Astrocyte (in vitro differentiated cells and primary cell): ENCODE data around the gene RETREG3. TPM values are rescaled to one million over a fixed set of nuclear protein-coding genes. Genes with fewer than 3 reads are reported as not detected.

Source experiments
- DNase-seq: peaks from one replicate; pipeline ENCODE4 v3.0.0-alpha.2; 2010; ENCODE audit warnings: low read depth
- FAIRE-seq: peaks from 2 replicates; lab custom pipeline; 2011; peaks lifted over from hg19 to GRCh38; lab: Jason Lieb, UNC
- H2AFZ ChIP-seq: 2 replicates; pipeline ENCODE4 v1.6.0; 2012; ENCODE audit warnings: low read depth, low read length, inconsistent platforms
- H3K27ac ChIP-seq: 2 replicates; pipeline ENCODE4 v1.5.1; 2011; ENCODE audit warnings: low read depth, low read length, inconsistent platforms
- H3K27me3 ChIP-seq: 2 replicates; pipeline ENCODE4 v1.6.0; 2011; ENCODE audit warnings: low read length, inconsistent platforms; ENCODE audit not compliant: insufficient read depth
- H3K36me3 ChIP-seq: 2 replicates; pipeline ENCODE4 v1.5.1; 2011; ENCODE audit warnings: low read length, inconsistent platforms; ENCODE audit not compliant: insufficient read depth
- H3K4me1 ChIP-seq: 2 replicates; pipeline ENCODE4 v1.5.1; 2011; ENCODE audit warnings: low read length, inconsistent platforms; ENCODE audit not compliant: insufficient read depth
- H3K4me2 ChIP-seq: 2 replicates; pipeline ENCODE4 v1.6.0; 2012; ENCODE audit warnings: low read length, inconsistent platforms
- H3K4me3 ChIP-seq: 2 replicates; pipeline ENCODE4 v1.5.1; 2011; ENCODE audit warnings: low read depth, mild to moderate bottlenecking, low read length, inconsistent platforms; ENCODE audit not compliant: insufficient read depth
- H3K79me2 ChIP-seq: 2 replicates; pipeline ENCODE4 v1.6.0; 2012; ENCODE audit warnings: mild to moderate bottlenecking, low read length, inconsistent platforms; ENCODE audit not compliant: insufficient read depth
- H3K9ac ChIP-seq: 2 replicates; pipeline ENCODE4 v1.6.0; 2012; ENCODE audit warnings: mild to moderate bottlenecking, low read length, inconsistent platforms
- H3K9me3 ChIP-seq: 2 replicates; pipeline ENCODE4 v1.5.1; 2012; ENCODE audit warnings: low read depth, mild to moderate bottlenecking, low read length, inconsistent platforms; ENCODE audit not compliant: insufficient read depth
- H4K20me1 ChIP-seq: 2 replicates; pipeline ENCODE4 v1.6.0; 2012; ENCODE audit warnings: low read length, inconsistent platforms; ENCODE audit not compliant: insufficient read depth
- H3K27ac Mint-ChIP-seq: one replicate; pipeline ENCODE4 v1.8.0; 2021; ENCODE audit warnings: mild to moderate bottlenecking, mixed read lengths; ENCODE audit not compliant: unreplicated experiment
- H3K27me3 Mint-ChIP-seq: one replicate; pipeline ENCODE4 v1.8.0; 2021; ENCODE audit warnings: low read depth, mixed read lengths; ENCODE audit not compliant: unreplicated experiment
- H3K36me3 Mint-ChIP-seq: one replicate; pipeline ENCODE4 v1.8.0; 2021; ENCODE audit warnings: low read depth, mixed read lengths; ENCODE audit not compliant: unreplicated experiment
- H3K4me1 Mint-ChIP-seq: one replicate; pipeline ENCODE4 v1.8.0; 2021; ENCODE audit warnings: low read depth, mixed read lengths; ENCODE audit not compliant: unreplicated experiment
- H3K4me3 Mint-ChIP-seq: one replicate; pipeline ENCODE4 v1.8.0; 2021; ENCODE audit warnings: mild to moderate bottlenecking, moderate library complexity, mixed read lengths; ENCODE audit not compliant: unreplicated experiment
- H3K9me3 Mint-ChIP-seq: one replicate; pipeline ENCODE4 v1.8.0; 2021; ENCODE audit warnings: mild to moderate bottlenecking, mixed read lengths; ENCODE audit not compliant: unreplicated experiment
- EZH2 ChIP-seq: IDR thresholded peaks from 2 replicates; pipeline ENCODE4 v1.6.1; 2012; ENCODE audit warnings: mild to moderate bottlenecking, low read length, inconsistent platforms; ENCODE audit not compliant: insufficient read depth
- total RNA-seq: library from RNA; stranded (reverse); gene quantifications from 2 replicates; pipeline ENCODE4 v1.2.1, GENCODE V29; 2021
- TF ChIP-seq, protein P1 (sequence below): IDR thresholded peaks from 2 replicates; pipeline ENCODE4 v1.5.1; 2011; ENCODE audit warnings: low read depth, mild to moderate bottlenecking, inconsistent platforms, low read length, moderate library complexity; ENCODE audit not compliant: insufficient read depth

The RETREG3 gene
- total RNA-seq, 1 donor from 2014 or later: 54.3 TPM

GRCh38 chr17:42563950-42564349, 45.2 kb downstream of the RETREG3 start:
- H3K4me1 ChIP-seq: peaks cover 32% of the 10 kb centered on the region
- peaks cover 15% of the 10 kb centered on the region for H3K36me3 ChIP-seq
- Mint-ChIP-seq H3K27me3 (no peaks in the 10 kb centered on the region), H3K27ac (no peak overlapping the region), H3K9me3 (no peaks in the 10 kb centered on the region), H3K4me1 (peaks cover 22% of the 10 kb centered on the region), H3K36me3 (peaks cover 8% of the 10 kb centered on the region), H3K4me3 (peak overlapping the region; percentile 92)
- peak overlapping the region; percentile 95 for H3K4me2 ChIP-seq
- FAIRE-seq: no peak
- H3K79me2 ChIP-seq: peaks cover 54% of the 10 kb centered on the region
- H3K27me3 ChIP-seq: no peaks in the 10 kb centered on the region
- no peak overlapping the region for H2AFZ ChIP-seq
- H4K20me1 ChIP-seq: peaks cover 7% of the 10 kb centered on the region
- H3K9me3 ChIP-seq: no peaks in the 10 kb centered on the region
- peak overlapping the region; percentile 96 for H3K9ac ChIP-seq
- no peak overlapping the region for H3K4me3 ChIP-seq
- H3K27ac ChIP-seq: no peak overlapping the region
- no peak for DNase-seq
- TF ChIP-seq, protein P1, sequence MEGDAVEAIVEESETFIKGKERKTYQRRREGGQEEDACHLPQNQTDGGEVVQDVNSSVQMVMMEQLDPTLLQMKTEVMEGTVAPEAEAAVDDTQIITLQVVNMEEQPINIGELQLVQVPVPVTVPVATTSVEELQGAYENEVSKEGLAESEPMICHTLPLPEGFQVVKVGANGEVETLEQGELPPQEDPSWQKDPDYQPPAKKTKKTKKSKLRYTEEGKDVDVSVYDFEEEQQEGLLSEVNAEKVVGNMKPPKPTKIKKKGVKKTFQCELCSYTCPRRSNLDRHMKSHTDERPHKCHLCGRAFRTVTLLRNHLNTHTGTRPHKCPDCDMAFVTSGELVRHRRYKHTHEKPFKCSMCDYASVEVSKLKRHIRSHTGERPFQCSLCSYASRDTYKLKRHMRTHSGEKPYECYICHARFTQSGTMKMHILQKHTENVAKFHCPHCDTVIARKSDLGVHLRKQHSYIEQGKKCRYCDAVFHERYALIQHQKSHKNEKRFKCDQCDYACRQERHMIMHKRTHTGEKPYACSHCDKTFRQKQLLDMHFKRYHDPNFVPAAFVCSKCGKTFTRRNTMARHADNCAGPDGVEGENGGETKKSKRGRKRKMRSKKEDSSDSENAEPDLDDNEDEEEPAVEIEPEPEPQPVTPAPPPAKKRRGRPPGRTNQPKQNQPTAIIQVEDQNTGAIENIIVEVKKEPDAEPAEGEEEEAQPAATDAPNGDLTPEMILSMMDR: no peak
- no peak for TF ChIP-seq EZH2

- H3K36me3 ChIP-seq: peaks cover 13% of the 10 kb centered on the region
- no peaks in the 10 kb centered on the region for H3K27me3 ChIP-seq
- H2AFZ ChIP-seq: no peak overlapping the region
- H3K4me3 ChIP-seq: peak overlapping the region; percentile 86
- no peaks in the 10 kb centered on the region for H3K9me3 ChIP-seq
- Mint-ChIP-seq H3K27ac (peak overlapping the region; percentile 71), H3K9me3 (no peaks in the 10 kb centered on the region), H3K4me3 (peak overlapping the region; percentile 92), H3K27me3 (no peaks in the 10 kb centered on the region), H3K4me1 (peaks cover 22% of the 10 kb centered on the region), H3K36me3 (peaks cover 6% of the 10 kb centered on the region)
- peaks cover 3% of the 10 kb centered on the region for H4K20me1 ChIP-seq
- DNase-seq (no peak), FAIRE-seq (no peak)
- TF ChIP-seq, protein P1: no peak
- TF ChIP-seq EZH2: no peak
- H3K79me2 ChIP-seq: peaks cover 50% of the 10 kb centered on the region
- peak overlapping the region; percentile 95 for H3K4me2 ChIP-seq
- peak overlapping the region; percentile 96 for H3K9ac ChIP-seq
- peaks cover 29% of the 10 kb centered on the region for H3K4me1 ChIP-seq
- no peak overlapping the region for H3K27ac ChIP-seq
Measured at GRCh38 chr17:42563543-42563942, 45.6 kb downstream of the RETREG3 start.

DNA sequence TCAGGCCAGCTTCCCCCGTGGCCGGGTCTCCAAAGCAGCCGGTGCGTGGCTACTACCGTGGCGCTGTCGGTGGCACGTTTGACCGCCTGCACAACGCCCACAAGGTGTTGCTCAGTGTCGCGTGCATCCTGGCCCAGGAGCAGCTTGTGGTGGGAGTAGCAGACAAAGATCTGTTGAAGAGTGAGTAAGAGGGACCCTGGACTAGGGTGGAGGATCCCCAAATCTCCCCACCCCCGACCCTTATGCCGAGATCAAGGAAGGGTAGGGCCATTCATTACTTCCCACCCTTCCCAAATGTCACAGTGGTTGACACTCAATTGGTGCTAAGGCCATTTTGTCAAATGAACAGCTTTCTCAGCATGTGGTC, 46.0 kb downstream of the RETREG3 start:
- H3K79me2 ChIP-seq: peaks cover 45% of the 10 kb centered on the region
- peak overlapping the region; percentile 86 for H3K4me3 ChIP-seq
- FAIRE-seq: no peak
- H3K27ac ChIP-seq: no peak overlapping the region
- no peaks in the 10 kb centered on the region for H4K20me1 ChIP-seq
- peaks cover 26% of the 10 kb centered on the region for H3K4me1 ChIP-seq
- no peak for TF ChIP-seq EZH2
- TF ChIP-seq, protein P1: no peak
- Mint-ChIP-seq H3K36me3 (peaks cover 5% of the 10 kb centered on the region), H3K27ac (peak overlapping the region; percentile 94), H3K27me3 (no peaks in the 10 kb centered on the region), H3K4me1 (peaks cover 22% of the 10 kb centered on the region), H3K4me3 (peak overlapping the region; percentile 92), H3K9me3 (no peaks in the 10 kb centered on the region)
- no peaks in the 10 kb centered on the region for H3K9me3 ChIP-seq
- peak overlapping the region; percentile 96 for H3K9ac ChIP-seq
- H2AFZ ChIP-seq: no peak overlapping the region
- peak overlapping the region; percentile 95 for H3K4me2 ChIP-seq
- no peak for DNase-seq
- peaks cover 13% of the 10 kb centered on the region for H3K36me3 ChIP-seq
- H3K27me3 ChIP-seq: no peaks in the 10 kb centered on the region
